PC-3 (cell line): ENCODE results near the gene MAML2. TPM values are rescaled to one million over a fixed set of nuclear protein-coding genes. Genes with fewer than 3 reads are reported as not detected.

ENCODE experiments used
- ATAC-seq: fragments of 200-7000 bp; cut with Tn5 transposase; 2 replicates; pipeline ENCODE4 v1.9.1; 2020; ENCODE audit warnings: mild to moderate bottlenecking, moderate library complexity
- BruUV-seq: library from RNA; stranded (reverse); fragments of 400-500 nt; replicated peaks from 2 replicates; lab custom pipeline; 2021; lab: Mats Ljungman, UMichigan
- CTCF ChIA-PET: fragments of 300-600 bp; sonication (Branson Sonifier 250); formaldehyde crosslinking; loops from one replicate; lab custom pipeline; 2022; ENCODE audit warnings: antibody characterized with exemption; lab: Charles Lee
- POLR2A ChIA-PET: fragments of 300-600 bp; sonication (Branson Sonifier 250); formaldehyde crosslinking; loops from one replicate; lab custom pipeline; 2022; ENCODE audit warnings: antibody characterized with exemption; ENCODE audit not compliant: unreplicated experiment; lab: Charles Lee
- DNase-seq: peaks from one replicate; pipeline ENCODE4 v3.0.0-alpha.2; 2015
- H2AFZ ChIP-seq: fragments of 300-600 bp; sonication (generic); 2 replicates; pipeline ENCODE4 v1.6.0; 2016; ENCODE audit warnings: antibody characterized with exemption, low read length
- H3F3A ChIP-seq: fragments of 300-600 bp; sonication (generic); one replicate; pipeline ENCODE4 v1.6.0; 2017; ENCODE audit warnings: antibody characterized with exemption, low read length, control low read depth, mild to moderate bottlenecking; ENCODE audit not compliant: unreplicated experiment
- H3K27ac ChIP-seq: fragments of 300-600 bp; sonication (generic); 2 replicates; pipeline ENCODE4 v1.5.1; 2016; ENCODE audit warnings: mild to moderate bottlenecking, low read length
- H3K27me3 ChIP-seq: fragments of 300-600 bp; sonication (generic); 2 replicates; pipeline ENCODE4 v1.6.1; 2016; ENCODE audit warnings: low read length, mixed read lengths
- H3K36me3 ChIP-seq: fragments of 300-600 bp; sonication (generic); 2 replicates; pipeline ENCODE4 v1.6.1; 2016; ENCODE audit warnings: low read depth, mixed run types, low read length, mixed read lengths
- H3K4me1 ChIP-seq: fragments of 300-600 bp; sonication (generic); 2 replicates; pipeline ENCODE4 v1.5.1; 2016; ENCODE audit warnings: low read length; ENCODE audit not compliant: insufficient read depth
- H3K4me2 ChIP-seq: fragments of 300-600 bp; sonication (generic); 2 replicates; pipeline ENCODE4 v1.6.0; 2016; ENCODE audit warnings: low read length
- H3K4me3 ChIP-seq: fragments of 300-600 bp; sonication (generic); 2 replicates; pipeline ENCODE4 v1.5.1; 2016; ENCODE audit warnings: mild to moderate bottlenecking, low read length, mixed read lengths
- H3K79me2 ChIP-seq: fragments of 300-600 bp; sonication (generic); 2 replicates; pipeline ENCODE4 v1.6.1; 2017; ENCODE audit warnings: low read length, mixed read lengths
- H3K9ac ChIP-seq: fragments of 300-600 bp; sonication (generic); 2 replicates; pipeline ENCODE4 v1.6.0; 2016; ENCODE audit warnings: mild to moderate bottlenecking, low read length
- H3K9me2 ChIP-seq: fragments of 300-600 bp; sonication (generic); replicated peaks from 2 replicates; pipeline ENCODE4 v1.6.1; 2016; ENCODE audit warnings: mixed run types, low read length, mixed read lengths
- H3K9me3 ChIP-seq: fragments of 300-600 bp; sonication (generic); 2 replicates; pipeline ENCODE4 v1.6.1; 2016; ENCODE audit warnings: low read length, mixed read lengths
- H4K20me1 ChIP-seq: fragments of 300-600 bp; sonication (generic); 2 replicates; pipeline ENCODE4 v1.6.1; 2016; ENCODE audit warnings: low read length, mixed read lengths
- EZH2 ChIP-seq: fragments of 300-600 bp; sonication (generic); IDR thresholded peaks from one replicate; pipeline ENCODE4 v1.6.1; 2017; ENCODE audit warnings: antibody characterized with exemption, mild to moderate bottlenecking, low read length; ENCODE audit not compliant: unreplicated experiment
- EZH2phosphoT487 ChIP-seq: fragments of 300-600 bp; sonication (generic); IDR thresholded peaks from 2 replicates; pipeline ENCODE4 v1.6.1; 2018; ENCODE audit warnings: mild to moderate bottlenecking, antibody characterized with exemption, low read length, borderline replicate concordance
- intact Hi-C: fragments of 100-400 bp; cut with micrococcal nuclease; formaldehyde crosslinking; loops from 2 replicates; pipeline ENCODE4 v1.9.0; 2023
- total RNA-seq: library from RNA; depleted of rRNA; stranded (reverse); fragments of >200 nt; gene quantifications from 2 replicates; pipeline ENCODE4 v1.2.3, GENCODE V29; 2014
- TF ChIP-seq, protein P1 (sequence below): fragments of 300-600 bp; sonication (generic); conservative IDR thresholded peaks from 2 replicates; pipeline ENCODE4 v1.5.1; 2017; ENCODE audit warnings: antibody characterized with exemption, low read depth, mild to moderate bottlenecking, low read length

Gene MAML2
- total RNA-seq, 1 experiment from 2014 or later: 10.9 TPM

DNA sequence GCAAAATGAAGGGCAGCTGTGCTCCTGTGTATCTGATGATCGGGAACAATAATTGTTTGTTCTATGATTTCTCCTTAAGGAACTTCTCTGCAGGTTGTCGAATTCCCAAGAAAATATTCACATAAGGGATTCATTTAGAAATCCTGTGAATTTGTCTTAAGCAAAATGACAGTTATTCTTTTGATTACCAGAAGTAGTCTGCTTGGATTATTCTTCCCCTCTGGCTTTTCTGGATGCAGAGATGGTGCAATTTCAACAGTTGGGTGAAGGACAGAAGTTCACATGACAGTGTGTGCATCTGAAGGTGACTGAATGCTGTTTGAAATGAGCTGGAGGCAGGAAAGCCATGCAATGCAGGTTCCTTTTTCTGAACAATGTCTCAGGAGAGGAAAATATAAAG is 281.9 kb downstream of the MAML2 start:
- H3K9me3 ChIP-seq: no peaks in the 10 kb centered on the region
- no peak for ATAC-seq
- no peak overlapping the region for H2AFZ ChIP-seq
- H3F3A ChIP-seq: peaks cover 5% of the 10 kb centered on the region
- H3K9ac ChIP-seq: no peak overlapping the region
- no peaks in the 10 kb centered on the region for H3K36me3 ChIP-seq
- H3K27ac ChIP-seq: peak overlapping the region; percentile 64
- no TSS peak for BruUV-seq
- no peak overlapping the region for H3K4me3 ChIP-seq
- no peaks in the 10 kb centered on the region for H4K20me1 ChIP-seq
- H3K79me2 ChIP-seq: no peaks in the 10 kb centered on the region
- H3K4me1 ChIP-seq: peaks cover 33% of the 10 kb centered on the region
- POLR2A ChIA-PET: no interaction called here
- no peaks in the 10 kb centered on the region for H3K9me2 ChIP-seq
- no peak for DNase-seq
- H3K4me2 ChIP-seq: peak overlapping the region; percentile 49
- intact Hi-C loops: no loop called here
- TF ChIP-seq EZH2phosphoT487: no peak
- TF ChIP-seq, protein P1, sequence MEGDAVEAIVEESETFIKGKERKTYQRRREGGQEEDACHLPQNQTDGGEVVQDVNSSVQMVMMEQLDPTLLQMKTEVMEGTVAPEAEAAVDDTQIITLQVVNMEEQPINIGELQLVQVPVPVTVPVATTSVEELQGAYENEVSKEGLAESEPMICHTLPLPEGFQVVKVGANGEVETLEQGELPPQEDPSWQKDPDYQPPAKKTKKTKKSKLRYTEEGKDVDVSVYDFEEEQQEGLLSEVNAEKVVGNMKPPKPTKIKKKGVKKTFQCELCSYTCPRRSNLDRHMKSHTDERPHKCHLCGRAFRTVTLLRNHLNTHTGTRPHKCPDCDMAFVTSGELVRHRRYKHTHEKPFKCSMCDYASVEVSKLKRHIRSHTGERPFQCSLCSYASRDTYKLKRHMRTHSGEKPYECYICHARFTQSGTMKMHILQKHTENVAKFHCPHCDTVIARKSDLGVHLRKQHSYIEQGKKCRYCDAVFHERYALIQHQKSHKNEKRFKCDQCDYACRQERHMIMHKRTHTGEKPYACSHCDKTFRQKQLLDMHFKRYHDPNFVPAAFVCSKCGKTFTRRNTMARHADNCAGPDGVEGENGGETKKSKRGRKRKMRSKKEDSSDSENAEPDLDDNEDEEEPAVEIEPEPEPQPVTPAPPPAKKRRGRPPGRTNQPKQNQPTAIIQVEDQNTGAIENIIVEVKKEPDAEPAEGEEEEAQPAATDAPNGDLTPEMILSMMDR: no peak
- TF ChIP-seq EZH2: no peak
- no peaks in the 10 kb centered on the region for H3K27me3 ChIP-seq
- CTCF ChIA-PET: interaction anchor here (1.0 kb wide), 1 partner anchor 282 kb away, joined by 5 read pairs; the partner anchor contains the start of gene MAML2

DNA sequence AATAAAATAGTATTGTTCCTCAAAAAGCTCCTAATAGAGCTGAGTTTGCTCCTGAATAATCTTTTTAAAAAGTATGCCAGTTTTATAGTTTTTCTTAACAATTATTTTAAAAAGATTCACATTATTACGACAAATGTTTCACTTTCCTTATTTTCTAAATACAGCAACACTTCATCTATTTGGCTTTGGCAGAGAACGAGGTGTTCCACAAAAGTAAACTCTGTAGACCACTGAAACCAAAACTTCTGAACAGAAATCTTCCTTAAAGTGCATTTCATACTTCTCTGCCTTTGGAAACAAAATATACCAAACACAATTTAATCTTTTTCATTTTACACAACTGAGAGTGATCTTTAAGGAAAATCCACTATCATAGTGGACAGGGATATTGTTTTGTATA is 285.5 kb downstream of the MAML2 start:
- CTCF ChIA-PET: no interaction called here
- TF ChIP-seq, protein P1: no peak
- TF ChIP-seq EZH2 (no peak), EZH2phosphoT487 (no peak)
- intact Hi-C loops: loop anchor here (10.0 kb wide), 2 partner anchors 87 to 167 kb away; no protein-coding TSS in a partner anchor
- no peaks in the 10 kb centered on the region for H4K20me1 ChIP-seq
- no peaks in the 10 kb centered on the region for H3K9me2 ChIP-seq
- no peaks in the 10 kb centered on the region for H3K27me3 ChIP-seq
- ATAC-seq: no peak
- no peak overlapping the region for H3K4me3 ChIP-seq
- H2AFZ ChIP-seq: no peak overlapping the region
- H3K4me1 ChIP-seq: peaks cover 51% of the 10 kb centered on the region
- no TSS peak for BruUV-seq
- H3F3A ChIP-seq: peaks cover 5% of the 10 kb centered on the region
- H3K36me3 ChIP-seq: no peaks in the 10 kb centered on the region
- DNase-seq: no peak
- no peak overlapping the region for H3K4me2 ChIP-seq
- H3K9me3 ChIP-seq: no peaks in the 10 kb centered on the region
- POLR2A ChIA-PET: no interaction called here
- H3K27ac ChIP-seq: no peak overlapping the region
- no peak overlapping the region for H3K9ac ChIP-seq
- H3K79me2 ChIP-seq: no peaks in the 10 kb centered on the region

DNA sequence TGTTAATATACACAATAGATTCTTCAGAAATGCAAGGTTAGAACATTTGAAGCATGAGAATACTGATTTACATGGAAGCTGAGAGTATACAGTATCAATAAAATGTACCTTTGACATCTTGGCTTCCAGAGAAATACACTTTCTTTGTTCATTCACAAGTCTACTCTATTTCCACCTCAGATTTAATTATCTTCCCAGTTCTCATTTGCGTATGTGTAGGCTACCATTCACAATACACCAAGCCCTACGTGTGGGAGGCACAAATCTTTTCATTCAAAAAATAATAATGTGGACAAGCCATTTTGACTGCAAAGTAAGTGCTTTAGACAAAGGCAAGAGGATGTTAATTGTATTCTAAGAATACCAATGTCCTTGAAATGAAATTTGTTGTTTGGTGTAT is 286.4 kb downstream of the MAML2 start:
- no peaks in the 10 kb centered on the region for H3K36me3 ChIP-seq
- H3K27me3 ChIP-seq: no peaks in the 10 kb centered on the region
- H3K4me3 ChIP-seq: no peak overlapping the region
- H2AFZ ChIP-seq: no peak overlapping the region
- DNase-seq (no peak), ATAC-seq (no peak)
- intact Hi-C loops: loop anchor here (10.0 kb wide), 2 partner anchors 88 to 168 kb away; no protein-coding TSS in a partner anchor
- no peak overlapping the region; the same call in 1 of the 2 replicates for H3K4me2 ChIP-seq
- no peaks in the 10 kb centered on the region for H3K9me2 ChIP-seq
- peaks cover 1% of the 10 kb centered on the region for H3F3A ChIP-seq
- H3K79me2 ChIP-seq: no peaks in the 10 kb centered on the region
- TF ChIP-seq EZH2phosphoT487 (no peak), EZH2 (no peak)
- TF ChIP-seq, protein P1: no peak
- BruUV-seq: no TSS peak
- H3K4me1 ChIP-seq: peaks cover 50% of the 10 kb centered on the region
- CTCF ChIA-PET: interaction anchor here (0.6 to 2.1 kb wide), 7 partner anchors 23 to 337 kb away, joined by 3 to 30 read pairs (median 6); partner anchors contain the start of gene MAML2
- H3K9ac ChIP-seq: no peak overlapping the region
- H3K27ac ChIP-seq: peak overlapping the region; percentile 54; the same call in 1 of the 2 replicates
- no peaks in the 10 kb centered on the region for H3K9me3 ChIP-seq
- H4K20me1 ChIP-seq: no peaks in the 10 kb centered on the region
- POLR2A ChIA-PET: interaction anchor here (1.0 kb wide), 1 partner anchor 287 kb away, joined by 14 read pairs; the partner anchor contains the start of gene MAML2
